Fibroblast of lung (primary cell): ENCODE results near the gene CEP128.

Experiments used
- EZH2 ChIP-seq: IDR thresholded peaks from 2 replicates; pipeline ENCODE4 v1.5.1; 2012; ENCODE audit warnings: low read length, control low read depth, mild to moderate bottlenecking; ENCODE audit errors: missing control alignments
- TF ChIP-seq, protein P1 (sequence below), 2 donors: IDR thresholded peaks in 1 of 2; conservative IDR thresholded peaks in 1 of 2; 1 replicate in 1 of 2; 2 replicates in 1 of 2; pipeline ENCODE4 v1.5.1; 2011 to 2012; ENCODE audit warnings: low read length in 2 of 2, control low read depth in 1 of 2, inconsistent platforms in 1 of 2, low read depth in 1 of 2, mild to moderate bottlenecking in 1 of 2

DNA sequence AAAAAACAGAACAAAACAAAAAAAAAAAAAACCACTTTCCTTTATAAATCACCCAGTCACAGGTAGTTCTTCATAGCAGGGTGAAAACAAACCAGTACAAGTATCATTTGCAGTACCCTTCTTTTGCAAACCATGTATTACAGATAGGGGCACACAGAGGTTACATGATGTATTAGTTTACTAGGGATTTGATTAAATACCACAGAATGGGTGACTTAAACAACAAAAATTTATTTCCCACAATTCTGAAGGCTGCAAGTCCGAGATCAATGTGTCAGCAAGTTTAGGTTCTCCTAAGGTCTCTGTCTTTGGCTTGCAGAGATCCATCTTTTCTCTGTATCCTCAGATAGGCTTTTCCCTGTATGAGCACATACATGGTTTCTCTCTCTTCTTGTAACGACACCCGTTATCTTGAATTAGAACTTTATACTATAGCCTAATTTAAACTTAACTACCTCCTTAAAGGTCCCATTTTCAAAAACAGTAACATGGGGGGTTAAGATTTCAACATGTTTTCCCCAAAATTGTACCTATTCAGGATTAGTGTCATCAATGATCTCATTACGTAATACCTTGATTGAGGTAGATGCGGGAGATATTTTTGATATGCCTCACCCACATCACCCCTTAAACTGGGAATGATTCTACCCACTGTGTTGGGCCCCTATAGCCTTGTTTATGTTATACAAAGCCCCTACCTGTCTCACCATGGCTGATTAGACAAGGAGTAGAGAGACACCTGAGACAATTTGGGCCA, 3.5 kb upstream of the CEP128 start:
- TF ChIP-seq, protein P1, sequence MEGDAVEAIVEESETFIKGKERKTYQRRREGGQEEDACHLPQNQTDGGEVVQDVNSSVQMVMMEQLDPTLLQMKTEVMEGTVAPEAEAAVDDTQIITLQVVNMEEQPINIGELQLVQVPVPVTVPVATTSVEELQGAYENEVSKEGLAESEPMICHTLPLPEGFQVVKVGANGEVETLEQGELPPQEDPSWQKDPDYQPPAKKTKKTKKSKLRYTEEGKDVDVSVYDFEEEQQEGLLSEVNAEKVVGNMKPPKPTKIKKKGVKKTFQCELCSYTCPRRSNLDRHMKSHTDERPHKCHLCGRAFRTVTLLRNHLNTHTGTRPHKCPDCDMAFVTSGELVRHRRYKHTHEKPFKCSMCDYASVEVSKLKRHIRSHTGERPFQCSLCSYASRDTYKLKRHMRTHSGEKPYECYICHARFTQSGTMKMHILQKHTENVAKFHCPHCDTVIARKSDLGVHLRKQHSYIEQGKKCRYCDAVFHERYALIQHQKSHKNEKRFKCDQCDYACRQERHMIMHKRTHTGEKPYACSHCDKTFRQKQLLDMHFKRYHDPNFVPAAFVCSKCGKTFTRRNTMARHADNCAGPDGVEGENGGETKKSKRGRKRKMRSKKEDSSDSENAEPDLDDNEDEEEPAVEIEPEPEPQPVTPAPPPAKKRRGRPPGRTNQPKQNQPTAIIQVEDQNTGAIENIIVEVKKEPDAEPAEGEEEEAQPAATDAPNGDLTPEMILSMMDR (conservative IDR thresholded peaks at IDR 0.05 in 1 of 2, IDR thresholded peaks at IDR 0.05 in 1 of 2; ENCODE audit: low read depth in 1 of 2, low read length in 2 of 2) = no peak
- no peak for TF ChIP-seq EZH2
